ENCODE results near the gene CRIP3. TPM values are rescaled to one million over a fixed set of nuclear protein-coding genes. Genes with fewer than 3 reads are reported as not detected.
"Not testable (repeated sequence)": the region's sequence is repeated elsewhere in the genome, so short reads cannot be mapped to it uniquely, and the experiment has no call there.

Gene CRIP3
- total and polyA plus RNA-seq, 8 donors = 0.37 to 1.6 (median 0.92) TPM; not detected in 5

- TF ChIP-seq CTCF (IDR thresholded peaks at IDR 0.05) (no peak), POLR2AphosphoS5 (IDR thresholded peaks at IDR 0.05) (no peak), EP300 (IDR thresholded peaks at IDR 0.05) (no peak), POLR2A (IDR thresholded peaks at IDR 0.05) (no peak)
- H3K36me3 ChIP-seq = peaks cover 38 to 99% (median 94%) of the 10 kb centered on the region in 4 donors
- intact Hi-C loops (cut with DNase I; ENCODE audit: low total_unique reads) = no loop called here
- no peaks in the 10 kb centered on the region for H3K9me3 ChIP-seq
- DNase-seq = no peak
- no peak overlapping the region for H3K27ac ChIP-seq
- no peaks in the 10 kb centered on the region for H3K27me3 ChIP-seq
- 68 to 85% (median 75%) methylated on average over 3 of the region's 3 CpGs for WGBS, 5 donors
- H3K4me1 ChIP-seq = no peaks in the 10 kb centered on the region
- H3K4me3 ChIP-seq = no peak overlapping the region
These were observed 38.4 kb upstream of the CRIP3 start for GRCh38 chr6:43347021-43347420.

GRCh38 chr6:43346243-43346642, 37.6 kb upstream of the CRIP3 start:
- WGBS, 5 donors = 93 to 98% (median 96%) methylated on average over 11 of the region's 11 CpGs
- intact Hi-C loops (cut with DNase I; ENCODE audit: low total_unique reads); DNase-seq; H3K4me3 ChIP-seq; H3K27me3 ChIP-seq; H3K4me1 ChIP-seq; H3K9me3 ChIP-seq; H3K27ac ChIP-seq: not testable (repeated sequence)
- H3K36me3 ChIP-seq = peaks cover 46 to 99% (median 94%) of the 10 kb centered on the region in 4 donors

- no peak overlapping the region for H3K27ac ChIP-seq
- peaks cover 50 to 75% (median 72%) of the 10 kb centered on the region in 4 donors for H3K36me3 ChIP-seq
- no peak overlapping the region for H3K4me3 ChIP-seq
- H3K27me3 ChIP-seq = no peaks in the 10 kb centered on the region
- peaks cover 7 to 16% (median 9%) of the 10 kb centered on the region in 4 donors for H3K4me1 ChIP-seq
- H3K9me3 ChIP-seq = no peaks in the 10 kb centered on the region
- intact Hi-C loops (cut with DNase I; ENCODE audit: low total_unique reads) = loop anchor here (10.0 kb wide), 1 partner anchor 64 kb away; no protein-coding TSS in a partner anchor
- TF ChIP-seq EP300 (IDR thresholded peaks at IDR 0.05) (no peak), POLR2A (IDR thresholded peaks at IDR 0.05) (no peak), CTCF (IDR thresholded peaks at IDR 0.05) (no peak), POLR2AphosphoS5 (IDR thresholded peaks at IDR 0.05) (no peak)
- WGBS, 5 donors = 87 to 96% (median 95%) methylated on average over 4 of the region's 4 CpGs
- DNase-seq = no peak
These were observed 30.5 kb upstream of the CRIP3 start for GRCh38 chr6:43339168-43339567.

GRCh38 chr6:43338243-43338642, 29.6 kb upstream of the CRIP3 start:
- Histone ChIP-seq H3K9me3 (no peaks in the 10 kb centered on the region), H3K4me3 (no peak overlapping the region), H3K36me3 (peaks cover 46 to 65% (median 63%) of the 10 kb centered on the region in 4 donors), H3K27me3 (no peaks in the 10 kb centered on the region), H3K27ac (no peak overlapping the region), H3K4me1 (peaks cover 7 to 16% (median 9%) of the 10 kb centered on the region in 4 donors)
- TF ChIP-seq CTCF (IDR thresholded peaks at IDR 0.05) = no peak
- TF ChIP-seq EP300 (IDR thresholded peaks at IDR 0.05) = no peak
- TF ChIP-seq POLR2AphosphoS5 (IDR thresholded peaks at IDR 0.05) = no peak
- TF ChIP-seq POLR2A (IDR thresholded peaks at IDR 0.05) = no peak
- no peak for DNase-seq
- intact Hi-C loops (cut with DNase I; ENCODE audit: low total_unique reads) = loop anchor here (10.0 kb wide), 1 partner anchor 63 kb away; no protein-coding TSS in a partner anchor

GRCh38 chr6:43336382-43336781, 27.8 kb upstream of the CRIP3 start:
- H3K27me3 ChIP-seq = no peaks in the 10 kb centered on the region
- H3K4me3 ChIP-seq = no peak overlapping the region
- no peaks in the 10 kb centered on the region for H3K9me3 ChIP-seq
- TF ChIP-seq POLR2AphosphoS5 (IDR thresholded peaks at IDR 0.05) (no peak), CTCF (IDR thresholded peaks at IDR 0.05) (no peak), POLR2A (IDR thresholded peaks at IDR 0.05) (no peak), EP300 (IDR thresholded peaks at IDR 0.05) (no peak)
- peaks cover 29 to 47% (median 44%) of the 10 kb centered on the region in 4 donors for H3K36me3 ChIP-seq
- H3K4me1 ChIP-seq = peaks cover 7 to 19% (median 9%) of the 10 kb centered on the region in 4 donors
- 52 to 67% (median 59%) methylated on average over 3 of the region's 3 CpGs for WGBS, 5 donors
- no peak overlapping the region for H3K27ac ChIP-seq
- intact Hi-C loops (cut with DNase I; ENCODE audit: low total_unique reads) = loop anchor here (10.0 kb wide), 1 partner anchor 62 kb away; no protein-coding TSS in a partner anchor
- no peak for DNase-seq

Data from stomach (tissue), 9 donors.